ENCODE measurements around the gene ASTN2. TPM values are rescaled to one million over a fixed set of nuclear protein-coding genes. Genes with fewer than 3 reads are reported as not detected.

ASTN2 gene
- total and polyA plus RNA-seq, 2 experiments from 2014 or later = 7.0 to 24.6 TPM

GRCh38 chr9:117334101-117334500, 80.8 kb downstream of the ASTN2 start:
- Mint-ChIP-seq H3K9me3 (no peaks in the 10 kb centered on the region), H3K27me3 (ENCODE audit: insufficient read depth, low read depth, poor library complexity) (peaks cover 2% of the 10 kb centered on the region), H3K27ac (no peak overlapping the region), H3K4me3 (no peak overlapping the region), H3K36me3 (ENCODE audit: low read depth) (no peaks in the 10 kb centered on the region), H3K4me1 (peaks cover 9% of the 10 kb centered on the region; the same call in 2 of the 3 replicates)
- Histone ChIP-seq H3K9me2 (ENCODE audit: insufficient read depth) (peaks cover 5% of the 10 kb centered on the region; the same call in 1 of the 2 replicates), H3K36me3 (ENCODE audit: insufficient read depth) (no peaks in the 10 kb centered on the region), H3K4me3 (no peak overlapping the region), H3K4me1 (ENCODE audit: insufficient read depth) (peaks cover 2% of the 10 kb centered on the region; the same call in 1 of the 2 replicates), H3K4me2 (no peak overlapping the region), H3F3A (replicated peaks; ENCODE audit: low read depth) (no peaks in the 10 kb centered on the region), H3K79me2 (replicated peaks; ENCODE audit: insufficient read depth) (no peaks in the 10 kb centered on the region), H2AFZ (no peak overlapping the region), H3K27me3 (ENCODE audit: insufficient read depth) (no peaks in the 10 kb centered on the region), H4K20me1 (replicated peaks; ENCODE audit: insufficient read depth) (peaks cover 6% of the 10 kb centered on the region; the same call in 1 of the 2 replicates), H3K27ac (ENCODE audit: low read depth) (no peak overlapping the region)
- TF ChIP-seq CREB1 (CRISPR knock-in tag; IDR thresholded peaks at IDR 0.05; ENCODE audit: low read depth) = no peak
- TF ChIP-seq, protein P1, sequence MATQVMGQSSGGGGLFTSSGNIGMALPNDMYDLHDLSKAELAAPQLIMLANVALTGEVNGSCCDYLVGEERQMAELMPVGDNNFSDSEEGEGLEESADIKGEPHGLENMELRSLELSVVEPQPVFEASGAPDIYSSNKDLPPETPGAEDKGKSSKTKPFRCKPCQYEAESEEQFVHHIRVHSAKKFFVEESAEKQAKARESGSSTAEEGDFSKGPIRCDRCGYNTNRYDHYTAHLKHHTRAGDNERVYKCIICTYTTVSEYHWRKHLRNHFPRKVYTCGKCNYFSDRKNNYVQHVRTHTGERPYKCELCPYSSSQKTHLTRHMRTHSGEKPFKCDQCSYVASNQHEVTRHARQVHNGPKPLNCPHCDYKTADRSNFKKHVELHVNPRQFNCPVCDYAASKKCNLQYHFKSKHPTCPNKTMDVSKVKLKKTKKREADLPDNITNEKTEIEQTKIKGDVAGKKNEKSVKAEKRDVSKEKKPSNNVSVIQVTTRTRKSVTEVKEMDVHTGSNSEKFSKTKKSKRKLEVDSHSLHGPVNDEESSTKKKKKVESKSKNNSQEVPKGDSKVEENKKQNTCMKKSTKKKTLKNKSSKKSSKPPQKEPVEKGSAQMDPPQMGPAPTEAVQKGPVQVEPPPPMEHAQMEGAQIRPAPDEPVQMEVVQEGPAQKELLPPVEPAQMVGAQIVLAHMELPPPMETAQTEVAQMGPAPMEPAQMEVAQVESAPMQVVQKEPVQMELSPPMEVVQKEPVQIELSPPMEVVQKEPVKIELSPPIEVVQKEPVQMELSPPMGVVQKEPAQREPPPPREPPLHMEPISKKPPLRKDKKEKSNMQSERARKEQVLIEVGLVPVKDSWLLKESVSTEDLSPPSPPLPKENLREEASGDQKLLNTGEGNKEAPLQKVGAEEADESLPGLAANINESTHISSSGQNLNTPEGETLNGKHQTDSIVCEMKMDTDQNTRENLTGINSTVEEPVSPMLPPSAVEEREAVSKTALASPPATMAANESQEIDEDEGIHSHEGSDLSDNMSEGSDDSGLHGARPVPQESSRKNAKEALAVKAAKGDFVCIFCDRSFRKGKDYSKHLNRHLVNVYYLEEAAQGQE (IDR thresholded peaks at IDR 0.05; ENCODE audit: unreplicated experiment) = peak; percentile 82
- ATAC-seq (peak; percentile 83), DNase-seq (ENCODE audit: low spot score) (peak; percentile 42)

GRCh38 chr9:117325831-117326230, 89.0 kb downstream of the ASTN2 start:
- no peak overlapping the region for H2AFZ ChIP-seq
- H3K4me2 ChIP-seq = no peak overlapping the region
- H3K79me2 ChIP-seq (replicated peaks; ENCODE audit: insufficient read depth) = no peaks in the 10 kb centered on the region
- Mint-ChIP-seq H3K36me3 (ENCODE audit: low read depth) (no peaks in the 10 kb centered on the region), H3K9me3 (no peaks in the 10 kb centered on the region; the same call in 2 of the 3 replicates), H3K27ac (no peak overlapping the region), H3K4me1 (peaks cover 14% of the 10 kb centered on the region; the same call in 2 of the 3 replicates), H3K4me3 (no peak overlapping the region), H3K27me3 (ENCODE audit: insufficient read depth, low read depth, poor library complexity) (no peaks in the 10 kb centered on the region)
- TF ChIP-seq, protein P1 (IDR thresholded peaks at IDR 0.05; ENCODE audit: unreplicated experiment) = no peak
- TF ChIP-seq, protein P2, sequence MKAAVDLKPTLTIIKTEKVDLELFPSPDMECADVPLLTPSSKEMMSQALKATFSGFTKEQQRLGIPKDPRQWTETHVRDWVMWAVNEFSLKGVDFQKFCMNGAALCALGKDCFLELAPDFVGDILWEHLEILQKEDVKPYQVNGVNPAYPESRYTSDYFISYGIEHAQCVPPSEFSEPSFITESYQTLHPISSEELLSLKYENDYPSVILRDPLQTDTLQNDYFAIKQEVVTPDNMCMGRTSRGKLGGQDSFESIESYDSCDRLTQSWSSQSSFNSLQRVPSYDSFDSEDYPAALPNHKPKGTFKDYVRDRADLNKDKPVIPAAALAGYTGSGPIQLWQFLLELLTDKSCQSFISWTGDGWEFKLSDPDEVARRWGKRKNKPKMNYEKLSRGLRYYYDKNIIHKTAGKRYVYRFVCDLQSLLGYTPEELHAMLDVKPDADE (IDR thresholded peaks at IDR 0.05) = no peak
- no peak for TF ChIP-seq POLR2AphosphoS5 (IDR thresholded peaks at IDR 0.05; ENCODE audit: low read depth)
- H3K9me2 ChIP-seq (ENCODE audit: insufficient read depth) = no peaks in the 10 kb centered on the region
- H3K36me3 ChIP-seq (ENCODE audit: insufficient read depth) = no peaks in the 10 kb centered on the region
- ATAC-seq = no peak
- no peak overlapping the region for H3K27ac ChIP-seq (ENCODE audit: low read depth)
- no peak overlapping the region for H3K4me3 ChIP-seq
- H3K4me1 ChIP-seq (ENCODE audit: insufficient read depth) = no peaks in the 10 kb centered on the region
- peaks cover 3% of the 10 kb centered on the region; the same call in 1 of the 2 replicates for H4K20me1 ChIP-seq (replicated peaks; ENCODE audit: insufficient read depth)
- H3K27me3 ChIP-seq (ENCODE audit: insufficient read depth) = no peaks in the 10 kb centered on the region
- no peak for DNase-seq (ENCODE audit: low spot score)
- H3F3A ChIP-seq (replicated peaks; ENCODE audit: low read depth) = no peaks in the 10 kb centered on the region

Data from GM23338 (cell line).